Measurements from ENCODE around the gene PSEN1. TPM values are rescaled to one million over a fixed set of nuclear protein-coding genes. Genes with fewer than 3 reads are reported as not detected.

The PSEN1 gene
- 9.0 and 9.2 TPM in 2 replicates for polyA plus RNA-seq (2012; rRNA removed)
- polyA plus RNA-seq (2012; cell fraction: cytosol; rRNA removed) = 11.6 and 12.6 TPM in 2 replicates
- polyA plus RNA-seq (2012; cell fraction: nucleus; rRNA removed) = 16.1 and 17.9 TPM in 2 replicates

- ChIA-PET POLR2A (interaction anchor here (0.6 to 1.6 kb wide), 3 partner anchors 9 to 78 kb away, joined by 3 to 6 read pairs (median 4); partner anchors contain the start of gene RBM25), CTCF (interaction anchor here (1.3 kb wide), 1 partner anchor 335 kb away, joined by 3 read pairs; no protein-coding TSS in a partner anchor)
- Histone ChIP-seq H3K79me2 (ENCODE audit: insufficient read depth) (peaks cover 52% of the 10 kb centered on the region), H3K9me3 (no peaks in the 10 kb centered on the region), H2AFZ (ENCODE audit: low read depth) (peak within 1 kb of the TSS; percentile 88), H3K4me2 (peak within 1 kb of the TSS; percentile 72), H3K9ac (peak within 1 kb of the TSS; percentile 95), H4K20me1 (ENCODE audit: insufficient read depth) (peaks cover 16% of the 10 kb centered on the region), H3K4me3 (ENCODE audit: low read depth in 2 of 2, low read length in 1 of 2) (peak within 1 kb of the TSS; percentile 78 to 97), H3F3A (replicated peaks; ENCODE audit: insufficient read depth) (peaks cover 6% of the 10 kb centered on the region), H3K27me3 (ENCODE audit: insufficient read depth) (no peaks in the 10 kb centered on the region), H3K4me1 (ENCODE audit: control insufficient read depth in 1 of 2, insufficient read depth in 2 of 2, low read depth in 1 of 2, low read length in 1 of 2) (peaks cover 4 to 5% of the 10 kb centered on the region in 2 experiments; a peak in 1 of 4 replicates), H3K36me3 (replicated peaks in 1 of 2; ENCODE audit: control insufficient read depth in 1 of 2, insufficient read depth in 2 of 2, low read length in 1 of 2) (peaks cover 0 to 4% of the 10 kb centered on the region in 2 experiments), H3K9me2 (no peaks in the 10 kb centered on the region), H3K27ac (ENCODE audit: low read depth in 2 of 2, low read length in 1 of 2) (peak within 1 kb of the TSS; percentile 73 to 93)
- TF ChIP-seq NFIC (IDR thresholded peaks at IDR 0.05; ENCODE audit: borderline replicate concordance) = no peak
- no peak for TF ChIP-seq FOSL2 (IDR thresholded peaks at IDR 0.05; ENCODE audit: borderline replicate concordance, low read depth)
- TF ChIP-seq ELF1 (IDR thresholded peaks at IDR 0.05) = 0 out of 2 replicates have a peak, but pooled peaks have one; percentile 5
- TF ChIP-seq, protein P1, sequence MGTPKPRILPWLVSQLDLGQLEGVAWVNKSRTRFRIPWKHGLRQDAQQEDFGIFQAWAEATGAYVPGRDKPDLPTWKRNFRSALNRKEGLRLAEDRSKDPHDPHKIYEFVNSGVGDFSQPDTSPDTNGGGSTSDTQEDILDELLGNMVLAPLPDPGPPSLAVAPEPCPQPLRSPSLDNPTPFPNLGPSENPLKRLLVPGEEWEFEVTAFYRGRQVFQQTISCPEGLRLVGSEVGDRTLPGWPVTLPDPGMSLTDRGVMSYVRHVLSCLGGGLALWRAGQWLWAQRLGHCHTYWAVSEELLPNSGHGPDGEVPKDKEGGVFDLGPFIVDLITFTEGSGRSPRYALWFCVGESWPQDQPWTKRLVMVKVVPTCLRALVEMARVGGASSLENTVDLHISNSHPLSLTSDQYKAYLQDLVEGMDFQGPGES (IDR thresholded peaks at IDR 0.05; ENCODE audit: low read depth, low read length) = no peak
- TF ChIP-seq TEAD4 (IDR thresholded peaks at IDR 0.05; ENCODE audit: borderline replicate concordance, insufficient read depth) = no peak
- 0 out of 4 replicates have a peak, but pooled peaks of 1 of the 2 experiments have one; percentile 19 for TF ChIP-seq EP300 (IDR thresholded peaks at IDR 0.05; ENCODE audit: borderline replicate concordance in 1 of 2, low read depth in 1 of 2, low read length in 1 of 2)
- peak; percentile 76 for TF ChIP-seq TAF1 (IDR thresholded peaks at IDR 0.05; ENCODE audit: borderline replicate concordance, low read depth, low read length)
- TF ChIP-seq FOXM1 (IDR thresholded peaks at IDR 0.05; ENCODE audit: low read depth) = no peak
- peak; percentile 41; the same call in 1 of the 2 replicates for TF ChIP-seq MXI1 (IDR thresholded peaks at IDR 0.05; ENCODE audit: low read depth, low read length)
- peak; percentile 90 for TF ChIP-seq POLR2AphosphoS5 (IDR thresholded peaks at IDR 0.05; ENCODE audit: low read depth, low read length)
- TF ChIP-seq, protein P2, sequence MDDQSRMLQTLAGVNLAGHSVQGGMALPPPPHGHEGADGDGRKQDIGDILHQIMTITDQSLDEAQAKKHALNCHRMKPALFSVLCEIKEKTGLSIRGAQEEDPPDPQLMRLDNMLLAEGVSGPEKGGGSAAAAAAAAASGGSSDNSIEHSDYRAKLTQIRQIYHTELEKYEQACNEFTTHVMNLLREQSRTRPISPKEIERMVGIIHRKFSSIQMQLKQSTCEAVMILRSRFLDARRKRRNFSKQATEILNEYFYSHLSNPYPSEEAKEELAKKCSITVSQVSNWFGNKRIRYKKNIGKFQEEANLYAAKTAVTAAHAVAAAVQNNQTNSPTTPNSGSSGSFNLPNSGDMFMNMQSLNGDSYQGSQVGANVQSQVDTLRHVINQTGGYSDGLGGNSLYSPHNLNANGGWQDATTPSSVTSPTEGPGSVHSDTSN (IDR thresholded peaks at IDR 0.05) = no peak
- no peak for TF ChIP-seq TCF12 (IDR thresholded peaks at IDR 0.05)
- no peak for TF ChIP-seq REST (IDR thresholded peaks at IDR 0.05; ENCODE audit: low read depth, low read length)
- TF ChIP-seq RAD21 (IDR thresholded peaks at IDR 0.05; ENCODE audit: low read length) = no peak
- TF ChIP-seq NRF1 (IDR thresholded peaks at IDR 0.05; ENCODE audit: low read depth, low read length) = no peak
- TF ChIP-seq MAX (IDR thresholded peaks at IDR 0.05; ENCODE audit: low read depth) = peak; percentile 39
- peak; percentile 21; the same call in 1 of the 2 replicates for TF ChIP-seq FOXJ3 (CRISPR knock-in tag; IDR thresholded peaks at IDR 0.05)
- TF ChIP-seq, protein P3, sequence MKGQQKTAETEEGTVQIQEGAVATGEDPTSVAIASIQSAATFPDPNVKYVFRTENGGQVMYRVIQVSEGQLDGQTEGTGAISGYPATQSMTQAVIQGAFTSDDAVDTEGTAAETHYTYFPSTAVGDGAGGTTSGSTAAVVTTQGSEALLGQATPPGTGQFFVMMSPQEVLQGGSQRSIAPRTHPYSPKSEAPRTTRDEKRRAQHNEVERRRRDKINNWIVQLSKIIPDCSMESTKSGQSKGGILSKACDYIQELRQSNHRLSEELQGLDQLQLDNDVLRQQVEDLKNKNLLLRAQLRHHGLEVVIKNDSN (IDR thresholded peaks at IDR 0.05; ENCODE audit: borderline replicate concordance, low read depth) = no peak
- TF ChIP-seq, protein P4, sequence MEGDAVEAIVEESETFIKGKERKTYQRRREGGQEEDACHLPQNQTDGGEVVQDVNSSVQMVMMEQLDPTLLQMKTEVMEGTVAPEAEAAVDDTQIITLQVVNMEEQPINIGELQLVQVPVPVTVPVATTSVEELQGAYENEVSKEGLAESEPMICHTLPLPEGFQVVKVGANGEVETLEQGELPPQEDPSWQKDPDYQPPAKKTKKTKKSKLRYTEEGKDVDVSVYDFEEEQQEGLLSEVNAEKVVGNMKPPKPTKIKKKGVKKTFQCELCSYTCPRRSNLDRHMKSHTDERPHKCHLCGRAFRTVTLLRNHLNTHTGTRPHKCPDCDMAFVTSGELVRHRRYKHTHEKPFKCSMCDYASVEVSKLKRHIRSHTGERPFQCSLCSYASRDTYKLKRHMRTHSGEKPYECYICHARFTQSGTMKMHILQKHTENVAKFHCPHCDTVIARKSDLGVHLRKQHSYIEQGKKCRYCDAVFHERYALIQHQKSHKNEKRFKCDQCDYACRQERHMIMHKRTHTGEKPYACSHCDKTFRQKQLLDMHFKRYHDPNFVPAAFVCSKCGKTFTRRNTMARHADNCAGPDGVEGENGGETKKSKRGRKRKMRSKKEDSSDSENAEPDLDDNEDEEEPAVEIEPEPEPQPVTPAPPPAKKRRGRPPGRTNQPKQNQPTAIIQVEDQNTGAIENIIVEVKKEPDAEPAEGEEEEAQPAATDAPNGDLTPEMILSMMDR (IDR thresholded peaks at IDR 0.05) = no peak
- TF ChIP-seq GABPA (IDR thresholded peaks at IDR 0.05; ENCODE audit: low read depth) = peak; percentile 87
- TF ChIP-seq GATA2 (CRISPR knock-in tag; IDR thresholded peaks at IDR 0.05) = no peak
- 0 out of 2 replicates have a peak, but pooled peaks have one; percentile 12 for TF ChIP-seq SIN3A (IDR thresholded peaks at IDR 0.05; ENCODE audit: borderline replicate concordance, low read depth, low read length)
- DNase-seq = peak; percentile 98
- WGBS (ENCODE audit: low lambda C conversion rate) = under 1% methylated on average over 30 of the region's 71 CpGs
Observed at GRCh38 chr14:73136387-73137225, at the start of gene PSEN1. Gene PSEN1, plus strand, starts transcription at chr14:73136507. Its CDS starts 11,513 bp downstream, at chr14:73148020.
